Heart right ventricle (tissue), 16 donors: ENCODE results near the gene PRKACG. TPM values are rescaled to one million over a fixed set of nuclear protein-coding genes. Genes with fewer than 3 reads are reported as not detected.

Source experiments
- ATAC-seq, 8 donors: fragments of 200-7000 bp; cut with Tn5 transposase; one replicate each; pipeline ENCODE4 v1.9.1; 2020; ENCODE audit warnings: mild to moderate bottlenecking in 8 of 8, moderate library complexity in 8 of 8, moderate number of reproducible peaks in 1 of 8
- DNase-seq, 2 donors: peaks; one replicate each; pipeline ENCODE4 v3.0.0-alpha.2; 2020
- H3K27ac ChIP-seq, 10 donors: fragments of 200-600 bp; sonication (generic) in 2 of 10; one replicate each; pipeline versions ENCODE4 v1.5.0 to v1.8.0; 2020 to 2022; ENCODE audit warnings: mild to moderate bottlenecking in 3 of 10
- H3K27me3 ChIP-seq, 7 donors: fragments of 200-600 bp; one replicate each; pipeline ENCODE4 v1.8.0; 2021 to 2022; ENCODE audit warnings: mild to moderate bottlenecking in 2 of 7
- H3K36me3 ChIP-seq, 9 donors: fragments of 200-600 bp; sonication (generic) in 1 of 9; one replicate each; pipeline versions ENCODE4 v1.5.0 to v1.8.0; 2020 to 2022; ENCODE audit warnings: mild to moderate bottlenecking in 2 of 9
- H3K4me1 ChIP-seq, 9 donors: fragments of 200-600 bp; sonication (generic) in 1 of 9; one replicate each; pipeline versions ENCODE4 v1.5.0 to v1.8.0; 2020 to 2022; ENCODE audit warnings: mild to moderate bottlenecking in 4 of 9
- H3K4me3 ChIP-seq, 10 donors: fragments of 200-600 bp; sonication (generic) in 2 of 10; one replicate each; pipeline versions ENCODE4 v1.5.0 to v1.8.0; 2020 to 2022; ENCODE audit warnings: mild to moderate bottlenecking in 7 of 10, moderate library complexity in 2 of 10
- H3K9me3 ChIP-seq, 11 donors: fragments of 200-600 bp in 10 of 11; sonication (generic) in 2 of 11; one replicate each; pipeline versions ENCODE4 v1.5.0 to v1.8.0; 2013 to 2022; ENCODE audit warnings: mild to moderate bottlenecking in 2 of 11, control low read depth in 1 of 11, moderate library complexity in 1 of 11
- CTCF ChIP-seq, 9 donors: fragments of 200-600 bp; sonication (generic) in 2 of 9; IDR thresholded peaks; one replicate each; pipeline versions ENCODE4 v1.5.0 to v1.8.0; 2021 to 2022; ENCODE audit warnings: antibody characterized with exemption in 9 of 9, mild to moderate bottlenecking in 5 of 9, moderate library complexity in 1 of 9
- WGBS, 2 donors: extraction: QIAGEN DNeasy Blood & Tissue Kit; methylation state at CpG; one replicate each; pipeline ENCODE4 v1.1.7; 2013; ENCODE audit warnings: inconsistent platforms in 1 of 2; 5-methylcytosine and 5-hydroxymethylcytosine counted together
- intact Hi-C, 10 donors: fragments of 100-400 bp; cut with DNase I; formaldehyde crosslinking; loops; one replicate each; pipeline versions ENCODE4 v1.11.1 to v1.14.2; 2022
- long read RNA-seq, 3 donors: library from polyadenylated mRNA; unstranded; transcript quantifications; one replicate each; pipeline ENCODE4 v2.0.0, GENCODE V29; 2020 to 2021
- polyA plus RNA-seq, 2 donors: library from polyadenylated mRNA; stranded (reverse); fragments of 200-250 nt; gene quantifications; one replicate each; pipeline ENCODE4 v1.2.3, GENCODE V29; 2013
- total RNA-seq, 10 donors: library from RNA; stranded (reverse); fragmentation: NEBNext Ultra II Directional in 3 of 10; extraction: Animal tissue kit (Norgen Biotek cat#: 25700) in 3 of 10; gene quantifications; one replicate each; pipeline versions ENCODE4 v1.2.1 to v1.2.4, GENCODE V29; 2021 to 2023
- donor health status: Arrhythmogenic right ventricular cardiomyopathy.
- donor health status: ischemic (EF 13 %, LVEDD 7.1; RV severe dilation, severe dysfunction).
- donor health status: healthy with polysubstance abuse.
- donor health status: DM: no; HTN: yes; CAD: no.
- donor health status: DM: no; HTN: no; CAD: no.
- donor health status: ischemic (EF 25% LVEDD 6.9; RV normal size, moderate dysfunction).
- donor health status: ischemic (EF 25% LVEDD 5.7; RV mildly dilated, moderate dysfunction).
- donor health status: healthy.
- donor health status: DM: yes; HTN: yes; CAD: no.
- donor health status: Ischemic cardiomyopathy.
- donor health status: ischemic (EF 35%, LVEDD 5.7; RV mildly dilated, moderate dysfunction).
- donor health status: nonischemic (EF 11% LVEDD 7.7; RV severe dilation, severe dysfunction).
- donor health status: DM: yes; HTN: yes; CAD: no.
- donor health status: PGD.
- donor health status: ischemic (EF 29% LVEDD 5.4; RV normal size, mild dysfunction).
- donor health status: nonischemic (EF 23%, LVEDD 6.1; RV moderate dilation, normal function).

PRKACG gene
- total RNA-seq (not detected), polyA plus RNA-seq (not detected)
- long read RNA-seq, donor 1, result 0 reads
- long read RNA-seq, donor 2, result 0 reads
- long read RNA-seq, donor 3, result 0 reads

- TF ChIP-seq CTCF (IDR thresholded peaks at IDR 0.05), result no peak
- no peak for DNase-seq
- H3K9me3 ChIP-seq, result no peaks in the 10 kb centered on the region
- H3K27ac ChIP-seq, result no peak within 1 kb of the TSS
- H3K4me1 ChIP-seq, result peaks cover 0 to 9% (median 0%) of the 10 kb centered on the region in 9 donors
- intact Hi-C loops, result no loop called here
- no peak for ATAC-seq
- WGBS, 2 donors, result 95 to 97% methylated on average over 29 of the region's 29 CpGs
- H3K4me3 ChIP-seq, result no peak within 1 kb of the TSS
- peaks cover 0 to 4% (median 0%) of the 10 kb centered on the region in 9 donors for H3K36me3 ChIP-seq
- H3K27me3 ChIP-seq, result no peaks in the 10 kb centered on the region
These were observed at the start of gene PRKACG for GRCh38 chr9:69014013-69014412. TSS of gene PRKACG (minus strand) at chr9:69014113. CDS start at chr9:69014092, 21 bp downstream.

GRCh38 chr9:69062195-69062594 lies 48.3 kb upstream of the PRKACG start:
- no peak for TF ChIP-seq CTCF (IDR thresholded peaks at IDR 0.05)
- Histone ChIP-seq H3K36me3 (peaks cover 0 to 44% (median 14%) of the 10 kb centered on the region in 9 donors), H3K4me3 (no peak overlapping the region), H3K27ac (no peak overlapping the region), H3K9me3 (no peaks in the 10 kb centered on the region), H3K27me3 (no peaks in the 10 kb centered on the region), H3K4me1 (peaks cover 0 to 10% (median 0%) of the 10 kb centered on the region in 9 donors)
- ATAC-seq, result no peak
- WGBS, 2 donors, result 97 to 100% methylated on average over 5 of the region's 5 CpGs
- no peak for DNase-seq
- intact Hi-C loops, result loop anchor here in 1 of 10 donors (10.0 kb wide), 1 partner anchor 83 kb away; no protein-coding TSS in a partner anchor

- Histone ChIP-seq H3K4me1 (peaks cover 0 to 10% (median 0%) of the 10 kb centered on the region in 9 donors), H3K27me3 (no peaks in the 10 kb centered on the region), H3K9me3 (no peaks in the 10 kb centered on the region), H3K36me3 (peaks cover 0 to 43% (median 8%) of the 10 kb centered on the region in 9 donors), H3K4me3 (no peak overlapping the region), H3K27ac (no peak overlapping the region)
- DNase-seq (no peak), ATAC-seq (no peak)
- intact Hi-C loops, result loop anchor here in 1 of 10 donors (10.0 kb wide), 1 partner anchor 84 kb away; no protein-coding TSS in a partner anchor
- 39 to 40% methylated on average over 1 of the region's 1 CpG for WGBS, 2 donors
- no peak for TF ChIP-seq CTCF (IDR thresholded peaks at IDR 0.05)
These were observed 46.9 kb upstream of the PRKACG start for GRCh38 chr9:69060766-69061165.

DNA sequence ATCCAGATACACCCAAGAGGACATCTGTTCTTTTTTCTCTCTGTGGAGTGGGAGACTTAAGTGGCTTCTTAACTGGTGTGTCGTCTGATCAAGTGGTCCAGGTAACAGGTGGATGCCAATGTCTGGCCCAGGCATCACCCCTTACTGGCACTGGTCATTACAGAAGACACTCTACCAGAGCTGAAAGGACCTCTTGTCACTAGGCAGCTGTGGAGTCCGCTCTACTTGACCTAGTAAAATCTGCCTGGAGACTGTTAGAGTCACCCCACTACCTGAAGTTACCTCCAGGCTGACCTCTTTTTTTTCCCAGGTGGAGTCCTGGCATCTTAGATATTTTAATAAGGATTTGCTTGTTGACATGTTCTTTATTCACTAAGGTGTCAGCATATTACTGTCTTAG lies 44.2 kb upstream of the PRKACG start:
- Histone ChIP-seq H3K9me3 (no peaks in the 10 kb centered on the region), H3K27ac (no peak overlapping the region), H3K4me1 (peaks cover 0 to 7% (median 0%) of the 10 kb centered on the region in 9 donors), H3K4me3 (no peak overlapping the region), H3K36me3 (peaks cover 0 to 44% (median 0%) of the 10 kb centered on the region in 9 donors), H3K27me3 (no peaks in the 10 kb centered on the region)
- 87 to 88% methylated on average over 2 of the region's 2 CpGs for WGBS, 2 donors
- ATAC-seq (no peak), DNase-seq (no peak)
- TF ChIP-seq CTCF (IDR thresholded peaks at IDR 0.05), result no peak
- intact Hi-C loops, result loop anchor here in 6 of 10 donors (5.0 to 10.0 kb wide), 5 partner anchors 34 to 134 kb away; no protein-coding TSS in a partner anchor
